HepG2 (cell line): ENCODE measurements around the gene AFG1L.

Experiments used
- EP300 ChIP-seq, 3 experiments: sonication (generic) in 1 of 3; formaldehyde crosslinking in 1 of 3; IDR thresholded peaks; 2 replicates each; pipeline versions ENCODE4 v1.5.1 to v1.6.1; 2011 to 2020; ENCODE audit warnings: low read depth in 2 of 3, low read length in 2 of 3, borderline replicate concordance in 1 of 3, improper control_type of control experiment in 1 of 3, mild to moderate bottlenecking in 1 of 3, missing genetic modification reagents in 1 of 3, moderate library complexity in 1 of 3
- KLF12 ChIP-seq: sonication (generic); formaldehyde crosslinking; IDR thresholded peaks from 2 replicates; pipeline ENCODE4 v1.4.0; 2020; ENCODE audit warnings: missing genetic modification reagents, borderline replicate concordance
- KMT2B ChIP-seq: IDR thresholded peaks from 2 replicates; pipeline ENCODE4 v1.6.1; 2016; ENCODE audit warnings: missing genetic modification reagents, missing compliant biosample characterization
- MAFK ChIP-seq, 2 experiments: IDR thresholded peaks in 1 of 2; conservative IDR thresholded peaks in 1 of 2; 2 replicates each; pipeline ENCODE4 v1.6.1; 2011; ENCODE audit warnings: improper control_type of control experiment in 2 of 2, low read length in 2 of 2
- MAX ChIP-seq: IDR thresholded peaks from 2 replicates; pipeline ENCODE4 v1.6.1; 2012; ENCODE audit warnings: inconsistent platforms
- NR2F2 ChIP-seq: IDR thresholded peaks from 2 replicates; pipeline ENCODE4 v1.6.1; 2012; ENCODE audit warnings: low read depth, inconsistent platforms, borderline replicate concordance
- SP1 ChIP-seq, 2 experiments: fragments of 450-650 bp in 1 of 2; sonication (generic) in 1 of 2; formaldehyde crosslinking in 1 of 2; IDR thresholded peaks; 2 replicates each; pipeline versions ENCODE4 v1.4.0 to v1.6.1; 2016 to 2020; ENCODE audit warnings: missing genetic modification reagents in 1 of 2
- TCF7L2 ChIP-seq: IDR thresholded peaks from 2 replicates; pipeline ENCODE4 v1.6.1; 2011; ENCODE audit warnings: mild to moderate bottlenecking, low read depth, low read length, moderate library complexity
- TMF1 ChIP-seq: sonication (generic); formaldehyde crosslinking; IDR thresholded peaks from 2 replicates; pipeline ENCODE4 v1.8.1; 2022; ENCODE audit warnings: low read depth, missing genetic modification reagents
- ZNF253 ChIP-seq: sonication (generic); formaldehyde crosslinking; IDR thresholded peaks from 2 replicates; pipeline ENCODE4 v1.8.0; 2022; ENCODE audit warnings: mild to moderate bottlenecking, missing genetic modification reagents, borderline replicate concordance
- TF ChIP-seq, protein P1 (sequence below): IDR thresholded peaks from 2 replicates; pipeline ENCODE4 v1.6.1; 2012; ENCODE audit warnings: low read length, improper control_type of control experiment
- TF ChIP-seq, protein P2 (sequence below): sonication (generic); formaldehyde crosslinking; IDR thresholded peaks from 2 replicates; pipeline ENCODE4 v1.5.0; 2020; ENCODE audit warnings: mild to moderate bottlenecking, missing genetic modification reagents, moderate library complexity

- TF ChIP-seq TCF7L2 (no peak), MAFK (conservative IDR thresholded peaks at IDR 0.05 in 1 of 2, IDR thresholded peaks at IDR 0.05 in 1 of 2; ENCODE audit: low read length in 2 of 2) (no peak), KMT2B (CRISPR knock-in tag) (no peak), NR2F2 (no peak; the same call in 1 of the 2 replicates), KLF12 (CRISPR knock-in tag) (no peak), EP300 (IDR thresholded peaks at IDR 0.05; ENCODE audit: low read depth in 2 of 2, low read length in 2 of 2) (peak in 1 of 2 experiments; percentile 31; a peak in 1 of 4 replicates), EP300 (CRISPR knock-in tag; IDR thresholded peaks at IDR 0.05; ENCODE audit: borderline replicate concordance) (0 out of 2 replicates have a peak, but pooled peaks have one; percentile 13), SP1 (IDR thresholded peaks at IDR 0.05) (no peak), SP1 (CRISPR knock-in tag; IDR thresholded peaks at IDR 0.05) (no peak), MAX (peak; percentile 91), TMF1 (CRISPR knock-in tag) (no peak), ZNF253 (no peak)
- TF ChIP-seq, protein P1, sequence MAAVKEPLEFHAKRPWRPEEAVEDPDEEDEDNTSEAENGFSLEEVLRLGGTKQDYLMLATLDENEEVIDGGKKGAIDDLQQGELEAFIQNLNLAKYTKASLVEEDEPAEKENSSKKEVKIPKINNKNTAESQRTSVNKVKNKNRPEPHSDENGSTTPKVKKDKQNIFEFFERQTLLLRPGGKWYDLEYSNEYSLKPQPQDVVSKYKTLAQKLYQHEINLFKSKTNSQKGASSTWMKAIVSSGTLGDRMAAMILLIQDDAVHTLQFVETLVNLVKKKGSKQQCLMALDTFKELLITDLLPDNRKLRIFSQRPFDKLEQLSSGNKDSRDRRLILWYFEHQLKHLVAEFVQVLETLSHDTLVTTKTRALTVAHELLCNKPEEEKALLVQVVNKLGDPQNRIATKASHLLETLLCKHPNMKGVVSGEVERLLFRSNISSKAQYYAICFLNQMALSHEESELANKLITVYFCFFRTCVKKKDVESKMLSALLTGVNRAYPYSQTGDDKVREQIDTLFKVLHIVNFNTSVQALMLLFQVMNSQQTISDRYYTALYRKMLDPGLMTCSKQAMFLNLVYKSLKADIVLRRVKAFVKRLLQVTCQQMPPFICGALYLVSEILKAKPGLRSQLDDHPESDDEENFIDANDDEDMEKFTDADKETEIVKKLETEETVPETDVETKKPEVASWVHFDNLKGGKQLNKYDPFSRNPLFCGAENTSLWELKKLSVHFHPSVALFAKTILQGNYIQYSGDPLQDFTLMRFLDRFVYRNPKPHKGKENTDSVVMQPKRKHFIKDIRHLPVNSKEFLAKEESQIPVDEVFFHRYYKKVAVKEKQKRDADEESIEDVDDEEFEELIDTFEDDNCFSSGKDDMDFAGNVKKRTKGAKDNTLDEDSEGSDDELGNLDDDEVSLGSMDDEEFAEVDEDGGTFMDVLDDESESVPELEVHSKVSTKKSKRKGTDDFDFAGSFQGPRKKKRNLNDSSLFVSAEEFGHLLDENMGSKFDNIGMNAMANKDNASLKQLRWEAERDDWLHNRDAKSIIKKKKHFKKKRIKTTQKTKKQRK = no peak
- TF ChIP-seq, protein P2, sequence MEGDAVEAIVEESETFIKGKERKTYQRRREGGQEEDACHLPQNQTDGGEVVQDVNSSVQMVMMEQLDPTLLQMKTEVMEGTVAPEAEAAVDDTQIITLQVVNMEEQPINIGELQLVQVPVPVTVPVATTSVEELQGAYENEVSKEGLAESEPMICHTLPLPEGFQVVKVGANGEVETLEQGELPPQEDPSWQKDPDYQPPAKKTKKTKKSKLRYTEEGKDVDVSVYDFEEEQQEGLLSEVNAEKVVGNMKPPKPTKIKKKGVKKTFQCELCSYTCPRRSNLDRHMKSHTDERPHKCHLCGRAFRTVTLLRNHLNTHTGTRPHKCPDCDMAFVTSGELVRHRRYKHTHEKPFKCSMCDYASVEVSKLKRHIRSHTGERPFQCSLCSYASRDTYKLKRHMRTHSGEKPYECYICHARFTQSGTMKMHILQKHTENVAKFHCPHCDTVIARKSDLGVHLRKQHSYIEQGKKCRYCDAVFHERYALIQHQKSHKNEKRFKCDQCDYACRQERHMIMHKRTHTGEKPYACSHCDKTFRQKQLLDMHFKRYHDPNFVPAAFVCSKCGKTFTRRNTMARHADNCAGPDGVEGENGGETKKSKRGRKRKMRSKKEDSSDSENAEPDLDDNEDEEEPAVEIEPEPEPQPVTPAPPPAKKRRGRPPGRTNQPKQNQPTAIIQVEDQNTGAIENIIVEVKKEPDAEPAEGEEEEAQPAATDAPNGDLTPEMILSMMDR (CRISPR knock-in tag) = no peak
Measured at GRCh38 chr6:108562503-108562993, 267.7 kb downstream of the AFG1L start.
